HL-60/S4 treated with retinoic acid at 250 ng/mL for 4 days and 3 days (cell line): ENCODE measurements around the gene SCN7A.
"Not testable (repeated sequence)": the region's sequence is repeated elsewhere in the genome, so short reads cannot be mapped to it uniquely, and the experiment has no call there.

Experiments used
- in situ Hi-C: fragments of 300-500 bp; cut with MboI; formaldehyde crosslinking; loops from 2 replicates; pipeline ENCODE4 v1.7.0; 2022; ENCODE audit warnings: low sequenced_read_pairs

The SCN7A gene

DNA sequence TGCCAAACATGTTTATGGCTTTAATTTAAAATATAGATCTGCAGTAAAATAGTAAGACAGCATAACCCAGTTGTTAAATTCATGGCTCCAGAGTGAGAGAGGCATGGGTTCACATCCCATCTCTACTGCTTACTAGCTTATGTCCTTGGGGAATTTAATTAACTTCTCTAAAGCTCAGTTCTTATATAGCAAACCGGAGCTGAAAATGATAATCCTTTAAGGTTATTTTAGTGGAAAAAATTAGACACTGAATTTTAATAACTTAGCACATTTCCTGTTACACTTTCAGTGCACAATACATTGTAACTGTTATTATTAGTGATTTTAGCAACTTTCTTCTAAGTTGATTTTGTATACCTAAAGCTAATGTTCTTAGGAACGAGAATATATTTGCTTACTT, 133.1 kb downstream of the SCN7A start:
- in situ Hi-C loops = no loop called here

DNA sequence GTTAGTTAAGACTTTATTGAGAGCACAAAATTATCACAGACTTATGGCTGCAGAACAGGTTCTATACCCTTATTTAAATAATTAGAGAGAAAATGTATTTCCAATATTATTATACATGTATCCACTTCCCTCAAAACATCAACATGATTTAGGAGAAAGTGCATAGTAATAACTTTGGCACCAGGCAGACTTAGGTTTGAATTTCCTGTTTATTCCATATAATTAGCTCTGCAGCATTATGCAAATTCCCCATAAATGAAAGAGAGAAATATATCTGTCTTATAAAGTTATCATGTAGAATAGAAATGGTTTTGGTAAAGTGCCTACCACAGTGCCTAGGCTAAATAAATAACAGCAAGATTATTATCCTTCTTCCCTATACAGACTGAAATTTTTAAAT, 133.6 kb downstream of the SCN7A start:
- in situ Hi-C loops = no loop called here

DNA sequence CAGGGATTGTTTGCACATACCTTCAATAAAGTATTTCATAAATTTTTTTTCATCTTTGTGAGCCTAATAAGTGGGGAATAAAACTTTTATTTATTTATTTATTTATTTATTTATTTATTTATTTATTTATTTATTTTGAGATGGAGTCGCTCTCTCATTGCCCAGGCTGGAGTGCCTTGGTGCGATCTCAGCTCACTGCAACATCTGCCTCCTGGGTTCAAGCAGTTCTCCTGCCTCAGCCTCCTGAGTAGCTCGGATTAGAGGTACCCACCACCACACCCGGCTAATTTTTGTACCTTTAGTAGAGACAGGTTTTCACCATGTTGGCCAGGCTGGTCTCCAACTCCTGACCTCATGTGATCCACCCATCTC, 136.1 kb downstream of the SCN7A start:
- in situ Hi-C loops = not testable (repeated sequence)

DNA sequence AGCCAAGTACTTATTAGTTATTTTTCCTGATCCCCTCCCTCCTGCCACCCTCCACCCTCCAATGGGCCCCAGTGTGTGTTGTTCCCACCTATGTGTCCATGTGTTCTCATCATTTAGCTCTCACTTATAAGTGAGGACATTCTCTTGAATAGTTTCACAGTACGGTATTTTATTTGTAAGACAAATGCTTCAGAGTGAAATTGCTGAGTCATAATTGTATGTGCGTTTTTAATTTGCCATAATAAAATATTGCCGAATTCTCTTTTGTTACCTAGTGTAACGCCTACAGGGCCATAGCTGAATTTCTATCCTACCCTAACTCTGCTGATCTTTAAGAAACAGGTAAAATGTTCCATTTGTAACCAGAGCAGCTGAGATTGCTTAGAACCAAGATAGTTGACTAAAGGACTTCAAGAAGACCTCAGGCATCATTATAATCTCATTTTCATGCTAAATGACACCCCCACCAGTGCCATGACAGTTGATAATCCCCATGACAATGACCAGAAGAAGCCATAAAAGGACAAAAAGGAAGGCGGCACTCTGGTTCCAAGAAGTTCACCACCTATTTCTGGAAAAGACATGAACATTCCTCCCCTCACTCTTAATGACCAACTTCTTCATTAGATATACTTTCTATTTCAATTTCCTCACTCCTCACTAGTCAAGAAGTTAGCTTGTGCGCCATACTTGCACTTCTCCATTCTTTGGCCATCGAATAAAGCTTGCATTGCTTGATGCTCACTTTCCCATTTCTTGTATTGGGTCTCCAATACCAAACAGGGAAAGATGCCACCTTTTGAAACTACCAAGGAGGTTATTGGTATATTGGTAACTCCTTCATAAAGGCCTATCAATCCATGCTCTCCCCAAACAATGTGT, 136.7 kb downstream of the SCN7A start:
- in situ Hi-C loops = no loop called here
